T-cell (primary cell): ENCODE results near the gene SORBS1. TPM values are rescaled to one million over a fixed set of nuclear protein-coding genes. Genes with fewer than 3 reads are reported as not detected.

Experiments
- ATAC-seq, 4 experiments: fragments of 200-7000 bp in 3 of 4; fragments of 150-1000 bp in 1 of 4; cut with Tn5 transposase; replicated peaks in 1 of 4; 1 replicate in 3 of 4; 2 replicates in 1 of 4; pipeline ENCODE4 v1.10.0; 2021; ENCODE audit warnings: moderate library complexity in 3 of 4, mild to moderate bottlenecking in 2 of 4, moderate number of reproducible peaks in 1 of 4
- CTCF ChIA-PET, 2 donors: fragments of 300-600 bp; sonication (Branson Sonifier 250); formaldehyde crosslinking; loops; one replicate each; lab custom pipeline; 2022; ENCODE audit warnings: antibody characterized with exemption in 2 of 2; lab: Charles Lee
- POLR2A ChIA-PET, 2 donors: fragments of 300-600 bp; sonication (Branson Sonifier 250); formaldehyde crosslinking; loops; one replicate each; lab custom pipeline; 2022; ENCODE audit warnings: antibody characterized with exemption in 2 of 2; lab: Charles Lee
- DNase-seq, 35 experiments: peaks; one replicate each; pipeline versions ENCODE4 v3.0.0 to v3.0.0-alpha.2; 2013 to 2023
- H3K27ac ChIP-seq: one replicate; pipeline ENCODE4 v1.5.1; 2013; ENCODE audit warnings: low read length
- H3K27me3 ChIP-seq, 2 experiments: replicated peaks in 1 of 2; 1 replicate in 1 of 2; 2 replicates in 1 of 2; pipeline versions ENCODE4 v1.6.1 to v1.7.0; 2013; ENCODE audit warnings: low read length in 1 of 2, mixed read lengths in 1 of 2; ENCODE audit not compliant: control insufficient read depth in 2 of 2, insufficient read depth in 2 of 2; ENCODE audit errors: extremely low read depth in 1 of 2
- H3K36me3 ChIP-seq, 2 donors: 1 replicate in 1 of 2; 2 replicates in 1 of 2; pipeline versions ENCODE4 v1.6.1 to v1.7.0; 2013; ENCODE audit warnings: low read length in 1 of 2; ENCODE audit not compliant: control insufficient read depth in 2 of 2, insufficient read depth in 1 of 2; ENCODE audit errors: extremely low read depth in 1 of 2
- H3K4me1 ChIP-seq, 2 experiments: 1 replicate in 1 of 2; 2 replicates in 1 of 2; pipeline versions ENCODE4 v1.6.1 to v1.7.0; 2013; ENCODE audit warnings: low read length in 2 of 2, mixed read lengths in 1 of 2; ENCODE audit not compliant: insufficient read depth in 2 of 2, control insufficient read depth in 1 of 2; ENCODE audit errors: extremely low read depth in 1 of 2
- H3K4me3 ChIP-seq, 2 donors: 1 replicate in 1 of 2; 2 replicates in 1 of 2; pipeline versions ENCODE4 v1.5.1 to v1.7.0; 2013; ENCODE audit warnings: mild to moderate bottlenecking in 2 of 2, low read length in 1 of 2, moderate library complexity in 1 of 2; ENCODE audit not compliant: control insufficient read depth in 1 of 2; ENCODE audit errors: extremely low read depth in 1 of 2
- H3K9me3 ChIP-seq: 2 replicates; pipeline ENCODE4 v1.7.0; 2013
- H3K27ac Mint-ChIP-seq, 2 donors: one replicate each; pipeline ENCODE4 v1.8.0; 2020 to 2021; ENCODE audit warnings: mild to moderate bottlenecking in 2 of 2, mixed read lengths in 2 of 2
- H3K27me3 Mint-ChIP-seq, 2 donors: one replicate each; pipeline ENCODE4 v1.8.0; 2021 to 2022; ENCODE audit warnings: mixed read lengths in 2 of 2
- H3K36me3 Mint-ChIP-seq: one replicate; pipeline ENCODE4 v1.8.0; 2021; ENCODE audit warnings: mixed read lengths
- H3K4me1 Mint-ChIP-seq, 3 donors: one replicate each; pipeline ENCODE4 v1.8.0; 2020 to 2022; ENCODE audit warnings: mixed read lengths in 3 of 3, mild to moderate bottlenecking in 1 of 3
- H3K4me3 Mint-ChIP-seq, 3 donors: one replicate each; pipeline ENCODE4 v1.8.0; 2020 to 2022; ENCODE audit warnings: mild to moderate bottlenecking in 3 of 3, mixed read lengths in 3 of 3, moderate library complexity in 3 of 3
- H3K9me3 Mint-ChIP-seq, 3 donors: one replicate each; pipeline ENCODE4 v1.8.0; 2020 to 2022; ENCODE audit warnings: mixed read lengths in 3 of 3
- WGBS: methylation state at CpG from one replicate; pipeline ENCODE4 v1.1.5; 2013; ENCODE audit warnings: missing lambda C conversion rate; ENCODE audit not compliant: insufficient coverage; 5-methylcytosine and 5-hydroxymethylcytosine counted together
- total RNA-seq, 35 experiments: library from RNA in 6 of 35; stranded (reverse) in 6 of 35; fragments of 120-200 nt in 1 of 35; gene quantifications; one replicate each; pipeline versions ENCODE4 v1.2.1 to v1.2.4 and lab custom pipeline; 2013 to 2026

Gene SORBS1
- total RNA-seq, 5 donors from 2014 or later (not counting 1 experiment from before 2014, with no cell fraction given): 0.98 to 2.4 (median 1.8) TPM

GRCh38 chr10:95480901-95481491 lies 80.2 kb downstream of the SORBS1 start:
- Mint-ChIP-seq H3K4me1 (peaks cover 0 to 6% (median 4%) of the 10 kb centered on the region in 3 donors), H3K27me3 (peaks cover 2 to 3% of the 10 kb centered on the region in 2 donors), H3K27ac (no peak overlapping the region), H3K4me3 (no peak overlapping the region), H3K9me3 (no peaks in the 10 kb centered on the region), H3K36me3 (no peaks in the 10 kb centered on the region)
- Histone ChIP-seq H3K9me3 (no peaks in the 10 kb centered on the region), H3K4me1 (no peaks in the 10 kb centered on the region), H3K4me3 (no peak overlapping the region), H3K36me3 (no peaks in the 10 kb centered on the region), H3K27me3 (peaks cover 0 to 3% of the 10 kb centered on the region in 2 experiments), H3K27ac (no peak overlapping the region)
- DNase-seq (no peak), ATAC-seq (no peak)
- CTCF ChIA-PET: no interaction called here
- 74% methylated on average over 3 of the region's 4 CpGs for WGBS
- POLR2A ChIA-PET: no interaction called here

- Mint-ChIP-seq H3K27me3 (peaks cover 2 to 3% of the 10 kb centered on the region in 2 donors), H3K27ac (no peak overlapping the region)
- POLR2A ChIA-PET: no interaction called here
These were observed 80.9 kb downstream of the SORBS1 start for GRCh38 chr10:95480102-95480900.

GRCh38 chr10:95478935-95479334 lies 82.2 kb downstream of the SORBS1 start:
- peaks cover 2 to 3% of the 10 kb centered on the region in 2 donors for H3K27me3 Mint-ChIP-seq
- peaks cover 0 to 3% of the 10 kb centered on the region in 2 experiments for H3K27me3 ChIP-seq
- no peak overlapping the region for H3K4me3 ChIP-seq
- H3K27ac Mint-ChIP-seq: no peak overlapping the region
- H3K4me3 Mint-ChIP-seq: no peak overlapping the region
- H3K4me1 ChIP-seq: no peaks in the 10 kb centered on the region
- 83% methylated on average over 1 of the region's 3 CpGs for WGBS
- ChIA-PET CTCF (interaction anchor here in 1 of 2 donors (0.6 kb wide), 1 partner anchor 47 kb away, joined by 4 read pairs; no protein-coding TSS in a partner anchor), POLR2A (interaction anchor here in 1 of 2 donors (0.6 kb wide), 1 partner anchor 18 kb away, joined by 3 read pairs; no protein-coding TSS in a partner anchor)
- DNase-seq (no peak), ATAC-seq (no peak)
- no peak overlapping the region for H3K27ac ChIP-seq
- H3K36me3 ChIP-seq: no peaks in the 10 kb centered on the region
- H3K4me1 Mint-ChIP-seq: no peaks in the 10 kb centered on the region
- no peaks in the 10 kb centered on the region for H3K9me3 ChIP-seq
- H3K36me3 Mint-ChIP-seq: no peaks in the 10 kb centered on the region
- H3K9me3 Mint-ChIP-seq: no peaks in the 10 kb centered on the region

More at GRCh38 chr10:95480102-95480900, 80.9 kb downstream of the SORBS1 start:
- Histone ChIP-seq H3K9me3 (no peaks in the 10 kb centered on the region), H3K4me1 (no peaks in the 10 kb centered on the region), H3K36me3 (no peaks in the 10 kb centered on the region), H3K4me3 (no peak overlapping the region), H3K27me3 (peaks cover 0 to 3% of the 10 kb centered on the region in 2 experiments), H3K27ac (no peak overlapping the region)
- no peak overlapping the region for H3K4me3 Mint-ChIP-seq
- CTCF ChIA-PET: no interaction called here
- no peaks in the 10 kb centered on the region for H3K36me3 Mint-ChIP-seq
- WGBS: 76% methylated on average over 3 of the region's 11 CpGs
- peaks cover 0 to 1% (median under 1%) of the 10 kb centered on the region in 3 donors for H3K4me1 Mint-ChIP-seq
- ATAC-seq (no peak), DNase-seq (no peak)
- no peaks in the 10 kb centered on the region for H3K9me3 Mint-ChIP-seq

GRCh38 chr10:95478185-95478584 lies 83.0 kb downstream of the SORBS1 start:
- ATAC-seq (no peak), DNase-seq (no peak)
- H3K36me3 Mint-ChIP-seq: no peaks in the 10 kb centered on the region
- no CpG with 5 or more reads among the region's 1 CpG for WGBS
- Histone ChIP-seq H3K4me1 (no peaks in the 10 kb centered on the region), H3K4me3 (no peak overlapping the region), H3K36me3 (no peaks in the 10 kb centered on the region), H3K27me3 (peaks cover 0 to 3% of the 10 kb centered on the region in 2 experiments), H3K9me3 (no peaks in the 10 kb centered on the region), H3K27ac (no peak overlapping the region)
- POLR2A ChIA-PET: no interaction called here
- no peaks in the 10 kb centered on the region for H3K4me1 Mint-ChIP-seq
- H3K27me3 Mint-ChIP-seq: peaks cover 2 to 3% of the 10 kb centered on the region in 2 donors
- H3K9me3 Mint-ChIP-seq: no peaks in the 10 kb centered on the region
- CTCF ChIA-PET: no interaction called here
- no peak overlapping the region for H3K27ac Mint-ChIP-seq
- H3K4me3 Mint-ChIP-seq: no peak overlapping the region

GRCh38 chr10:95477175-95477520 lies 84.0 kb downstream of the SORBS1 start:
- DNase-seq (no peak), ATAC-seq (no peak)
- Histone ChIP-seq H3K27me3 (peaks cover 0 to 5% of the 10 kb centered on the region in 2 experiments), H3K4me3 (no peak overlapping the region), H3K27ac (no peak overlapping the region), H3K36me3 (no peaks in the 10 kb centered on the region), H3K9me3 (no peaks in the 10 kb centered on the region), H3K4me1 (no peaks in the 10 kb centered on the region)
- Mint-ChIP-seq H3K9me3 (no peaks in the 10 kb centered on the region), H3K36me3 (no peaks in the 10 kb centered on the region), H3K4me1 (no peaks in the 10 kb centered on the region), H3K27me3 (peaks cover 2 to 3% of the 10 kb centered on the region in 2 donors), H3K4me3 (no peak overlapping the region), H3K27ac (no peak overlapping the region)
- CTCF ChIA-PET: interaction anchor here in 1 of 2 donors (0.7 kb wide), 1 partner anchor 186 kb away, joined by 3 read pairs; no protein-coding TSS in a partner anchor
- POLR2A ChIA-PET: no interaction called here
- WGBS: 47% methylated on average over 2 of the region's 2 CpGs

GRCh38 chr10:95476469-95477174 lies 84.5 kb downstream of the SORBS1 start:
- ATAC-seq: no peak
- H3K27me3 ChIP-seq: peaks cover 0 to 5% of the 10 kb centered on the region in 2 experiments
- no peaks in the 10 kb centered on the region for H3K4me1 Mint-ChIP-seq
- H3K36me3 ChIP-seq: no peaks in the 10 kb centered on the region
- ChIA-PET POLR2A (no interaction called here), CTCF (interaction anchor here in 1 of 2 donors (0.7 kb wide), 1 partner anchor 187 kb away, joined by 3 read pairs; no protein-coding TSS in a partner anchor)
- H3K4me1 ChIP-seq: no peaks in the 10 kb centered on the region
- WGBS: 74% methylated on average over 4 of the region's 5 CpGs
- H3K27me3 Mint-ChIP-seq: peaks cover 2 to 3% of the 10 kb centered on the region in 2 donors
- H3K9me3 ChIP-seq: no peaks in the 10 kb centered on the region
- no peaks in the 10 kb centered on the region for H3K36me3 Mint-ChIP-seq
- no peak overlapping the region for H3K4me3 ChIP-seq
- H3K27ac ChIP-seq: no peak overlapping the region
- DNase-seq: no peak
- no peaks in the 10 kb centered on the region for H3K9me3 Mint-ChIP-seq
- no peak overlapping the region for H3K4me3 Mint-ChIP-seq
- no peak overlapping the region for H3K27ac Mint-ChIP-seq
